Measurements from ENCODE around the gene LETM1.

DNA sequence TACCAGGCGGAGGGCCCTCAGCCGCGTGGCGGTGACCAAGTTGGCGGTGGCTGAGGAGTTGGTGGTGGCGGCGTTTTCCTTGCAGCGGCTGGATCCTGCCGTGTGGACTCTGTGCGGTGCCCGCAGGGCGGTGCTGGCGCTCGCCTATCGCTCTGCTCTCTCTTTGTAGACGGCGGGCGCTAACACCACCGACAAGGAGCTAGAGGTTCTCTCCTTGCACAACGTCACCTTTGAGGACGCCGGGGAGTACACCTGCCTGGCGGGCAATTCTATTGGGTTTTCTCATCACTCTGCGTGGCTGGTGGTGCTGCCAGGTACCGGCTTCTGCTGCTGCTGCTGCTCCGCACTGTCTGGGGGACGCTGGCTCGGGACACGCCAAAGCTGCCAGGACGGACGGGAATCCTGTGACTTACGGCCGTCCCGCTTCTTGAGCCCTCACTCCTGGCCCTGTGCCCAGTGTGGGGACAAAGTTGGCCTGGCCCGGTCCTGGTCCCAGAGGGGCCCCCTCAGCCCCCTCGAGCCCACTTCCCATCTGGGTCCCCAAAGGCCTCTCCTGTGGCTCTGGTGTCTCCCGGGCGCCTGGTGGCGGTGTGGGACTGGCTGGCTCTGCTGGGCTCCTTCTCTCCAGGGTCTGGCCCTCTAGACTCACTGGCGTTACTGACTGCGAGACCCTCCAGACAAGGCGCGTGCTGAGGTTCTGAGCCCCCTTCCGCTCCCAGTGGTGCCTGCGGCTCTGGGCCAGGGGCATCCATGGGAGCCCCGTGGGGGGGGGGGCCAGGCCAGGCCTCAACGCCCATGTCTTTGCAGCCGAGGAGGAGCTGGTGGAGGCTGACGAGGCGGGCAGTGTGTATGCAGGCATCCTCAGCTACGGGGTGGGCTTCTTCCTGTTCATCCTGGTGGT lies 52.2 kb downstream of the LETM1 start:
- TF ChIP-seq EZH2phosphoT487 (IDR thresholded peaks at IDR 0.05; ENCODE audit: low read depth, severe bottlenecking, unreplicated experiment) (no peak), CTCF (IDR thresholded peaks at IDR 0.05; ENCODE audit: poor library complexity) (no peak)
